ENCODE data around the gene RYR2.

- TF ChIP-seq, protein P1, sequence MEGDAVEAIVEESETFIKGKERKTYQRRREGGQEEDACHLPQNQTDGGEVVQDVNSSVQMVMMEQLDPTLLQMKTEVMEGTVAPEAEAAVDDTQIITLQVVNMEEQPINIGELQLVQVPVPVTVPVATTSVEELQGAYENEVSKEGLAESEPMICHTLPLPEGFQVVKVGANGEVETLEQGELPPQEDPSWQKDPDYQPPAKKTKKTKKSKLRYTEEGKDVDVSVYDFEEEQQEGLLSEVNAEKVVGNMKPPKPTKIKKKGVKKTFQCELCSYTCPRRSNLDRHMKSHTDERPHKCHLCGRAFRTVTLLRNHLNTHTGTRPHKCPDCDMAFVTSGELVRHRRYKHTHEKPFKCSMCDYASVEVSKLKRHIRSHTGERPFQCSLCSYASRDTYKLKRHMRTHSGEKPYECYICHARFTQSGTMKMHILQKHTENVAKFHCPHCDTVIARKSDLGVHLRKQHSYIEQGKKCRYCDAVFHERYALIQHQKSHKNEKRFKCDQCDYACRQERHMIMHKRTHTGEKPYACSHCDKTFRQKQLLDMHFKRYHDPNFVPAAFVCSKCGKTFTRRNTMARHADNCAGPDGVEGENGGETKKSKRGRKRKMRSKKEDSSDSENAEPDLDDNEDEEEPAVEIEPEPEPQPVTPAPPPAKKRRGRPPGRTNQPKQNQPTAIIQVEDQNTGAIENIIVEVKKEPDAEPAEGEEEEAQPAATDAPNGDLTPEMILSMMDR (IDR thresholded peaks at IDR 0.05): no peak
- TF ChIP-seq EP300 (IDR thresholded peaks at IDR 0.05; ENCODE audit: low read depth) (no peak), POLR2A (IDR thresholded peaks at IDR 0.05) (no peak), POLR2AphosphoS5 (IDR thresholded peaks at IDR 0.05) (no peak)
Measured at GRCh38 chr1:237500566-237500965, 458.6 kb downstream of the RYR2 start.
